Spleen (tissue), 11 donors: Measurements from ENCODE around the gene COL9A3. TPM values are rescaled to one million over a fixed set of nuclear protein-coding genes. Genes with fewer than 3 reads are reported as not detected.

Experiments
- DNase-seq: peaks from one replicate; pipeline ENCODE4 v3.0.0-alpha.2; 2020
- H3K27ac ChIP-seq, 8 donors: fragments of 200-600 bp; sonication (generic) in 7 of 8; 1 replicate in 4 of 8; 2 replicates in 4 of 8; pipeline versions ENCODE4 v1.5.0 to v1.8.0; 2016 to 2021; ENCODE audit warnings: inconsistent platforms in 4 of 8, mild to moderate bottlenecking in 4 of 8, moderate library complexity in 1 of 8
- H3K27me3 ChIP-seq, 7 donors: fragments of 200-600 bp; sonication (generic) in 6 of 7; replicated peaks in 1 of 7; 1 replicate in 4 of 7; 2 replicates in 3 of 7; pipeline versions ENCODE4 v1.5.0 to v1.8.0; 2016 to 2021; ENCODE audit warnings: inconsistent platforms in 3 of 7, mild to moderate bottlenecking in 1 of 7
- H3K36me3 ChIP-seq, 6 donors: fragments of 200-600 bp; sonication (generic) in 5 of 6; 1 replicate in 4 of 6; 2 replicates in 2 of 6; pipeline versions ENCODE4 v1.5.0 to v1.8.0; 2016 to 2021; ENCODE audit warnings: inconsistent platforms in 2 of 6
- H3K4me1 ChIP-seq, 6 donors: fragments of 200-600 bp; sonication (generic) in 5 of 6; 1 replicate in 3 of 6; 2 replicates in 3 of 6; pipeline versions ENCODE4 v1.5.0 to v1.8.0; 2016 to 2021; ENCODE audit warnings: inconsistent platforms in 3 of 6
- H3K4me3 ChIP-seq, 8 donors: fragments of 200-600 bp; sonication (generic) in 7 of 8; 1 replicate in 4 of 8; 2 replicates in 4 of 8; pipeline versions ENCODE4 v1.5.0 to v1.8.0; 2016 to 2021; ENCODE audit warnings: inconsistent platforms in 4 of 8, mild to moderate bottlenecking in 4 of 8, moderate library complexity in 2 of 8
- H3K9me3 ChIP-seq, 8 donors: fragments of 200-600 bp; sonication (generic) in 7 of 8; 1 replicate in 4 of 8; 2 replicates in 4 of 8; pipeline versions ENCODE4 v1.5.0 to v1.8.0; 2016 to 2021; ENCODE audit warnings: inconsistent platforms in 4 of 8
- CTCF ChIP-seq, 11 experiments: fragments of 200-600 bp in 7 of 11; fragments of 450-650 bp in 4 of 11; sonication (generic) in 4 of 11; IDR thresholded peaks in 8 of 11; conservative IDR thresholded peaks in 3 of 11; 1 replicate in 7 of 11; 2 replicates in 4 of 11; pipeline versions ENCODE4 v1.4.0 to v1.8.0; 2016 to 2021; ENCODE audit warnings: antibody characterized with exemption in 11 of 11, inconsistent platforms in 4 of 11, mild to moderate bottlenecking in 1 of 11
- POLR2A ChIP-seq, 3 donors: fragments of 450-650 bp; IDR thresholded peaks; one replicate each; pipeline ENCODE4 v1.5.1; 2017; ENCODE audit warnings: antibody characterized with exemption in 3 of 3, mild to moderate bottlenecking in 1 of 3
- POLR2AphosphoS5 ChIP-seq, 3 donors: sonication (generic); formaldehyde crosslinking; IDR thresholded peaks; one replicate each; pipeline ENCODE4 v1.5.1; 2017; ENCODE audit warnings: antibody characterized with exemption in 3 of 3
- WGBS, 5 donors: extraction: QIAGEN DNeasy Blood & Tissue Kit in 3 of 5; methylation state at CpG; one replicate each; pipeline versions ENCODE4 v1.1.5 to v1.1.7; 2013 to 2018; 5-methylcytosine and 5-hydroxymethylcytosine counted together
- intact Hi-C: fragments of 100-400 bp; cut with DNase I; formaldehyde crosslinking; loops from one replicate; pipeline ENCODE4 v1.15.0; 2023; ENCODE audit warnings: low total_unique reads
- polyA plus RNA-seq, 3 donors: library from polyadenylated mRNA; stranded (reverse); fragments of 200-250 nt; gene quantifications; one replicate each; pipeline ENCODE4 v1.2.1, GENCODE V29; 2013
- total RNA-seq, 7 donors: library from RNA; depleted of rRNA in 3 of 7; stranded (reverse); fragments of >200 nt in 3 of 7; fragmentation: NEBNext Ultra II Directional in 4 of 7; extraction: Animal tissue kit (Norgen Biotek cat#: 25700) in 4 of 7; gene quantifications; one replicate each; pipeline versions ENCODE4 v1.1.0 to v1.2.1, GENCODE V29; 2016 to 2021
- donor health status: healthy with polysubstance abuse.
- donor health status: DM: no; HTN: no; CAD: no; lungs with moderate emphysema.
- donor health status: DM: no; HTN: no; CAD: no.
- donor health status: Bipolar disorder and iron deficiency.
- donor health status: healthy.
- donor health status: DM: no; HTN: no; CAD: no.
- donor health status: DM: yes; HTN: yes; CAD: no.

The COL9A3 gene
- total and polyA plus RNA-seq, 10 donors: 1.2 to 16.7 (median 11.1) TPM

GRCh38 chr20:62887152-62887859, 70.5 kb downstream of the COL9A3 start:
- no peak for DNase-seq

DNA sequence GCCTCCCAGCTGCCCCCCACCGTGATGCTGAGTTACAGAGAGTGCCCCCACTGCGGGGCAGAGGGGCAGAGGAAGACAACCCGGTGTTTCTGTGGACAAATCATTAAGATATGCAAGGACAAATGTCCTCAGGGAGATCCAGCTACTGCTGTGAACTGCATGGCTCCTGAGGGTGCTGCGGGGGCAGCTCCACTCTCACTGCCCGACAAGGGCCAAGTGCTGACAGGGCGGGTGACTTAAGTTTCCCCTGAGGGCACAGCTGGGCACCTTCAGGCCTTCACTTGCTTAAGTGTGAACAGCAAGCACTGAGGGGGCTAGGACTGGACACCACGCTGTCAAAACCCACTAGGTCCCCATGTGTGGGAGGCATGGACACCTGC, 71.0 kb downstream of the COL9A3 start:
- no peak for TF ChIP-seq CTCF (IDR thresholded peaks at IDR 0.05 in 8 of 11, conservative IDR thresholded peaks at IDR 0.05 in 3 of 11)
- TF ChIP-seq POLR2A (IDR thresholded peaks at IDR 0.05): no peak
- TF ChIP-seq POLR2AphosphoS5 (IDR thresholded peaks at IDR 0.05): no peak
- Histone ChIP-seq H3K36me3 (peaks cover 13 to 78% (median 73%) of the 10 kb centered on the region in 6 donors), H3K4me3 (no peak overlapping the region), H3K4me1 (peaks cover 0 to 17% (median 0%) of the 10 kb centered on the region in 6 donors), H3K9me3 (no peaks in the 10 kb centered on the region), H3K27me3 (no peaks in the 10 kb centered on the region), H3K27ac (peak overlapping the region in 2 of 8 donors; percentile 37 to 39)
- intact Hi-C loops: no loop called here
- 67 to 91% (median 88%) methylated on average over 4 to 7 of the region's 7 CpGs for WGBS, 5 donors
- no peak for DNase-seq

More at GRCh38 chr20:62887152-62887859, 70.5 kb downstream of the COL9A3 start:
- TF ChIP-seq CTCF (IDR thresholded peaks at IDR 0.05 in 8 of 11, conservative IDR thresholded peaks at IDR 0.05 in 3 of 11): no peak
- no peak for TF ChIP-seq POLR2A (IDR thresholded peaks at IDR 0.05)
- TF ChIP-seq POLR2AphosphoS5 (IDR thresholded peaks at IDR 0.05): peak; percentile 25 to 56 (median 39)
- intact Hi-C loops: no loop called here
- H3K4me1 ChIP-seq: peaks cover 0 to 17% (median 0%) of the 10 kb centered on the region in 6 donors
- WGBS, 5 donors: 61 to 78% (median 62%) methylated on average over 12 to 13 of the region's 13 CpGs
- no peaks in the 10 kb centered on the region for H3K27me3 ChIP-seq
- no peak overlapping the region for H3K4me3 ChIP-seq
- H3K9me3 ChIP-seq: no peaks in the 10 kb centered on the region
- peaks cover 13 to 75% (median 67%) of the 10 kb centered on the region in 6 donors for H3K36me3 ChIP-seq
- peak overlapping the region in 3 of 8 donors; percentile 37 to 48 (median 39) for H3K27ac ChIP-seq

- TF ChIP-seq CTCF (IDR thresholded peaks at IDR 0.05 in 8 of 11, conservative IDR thresholded peaks at IDR 0.05 in 3 of 11) (no peak), POLR2AphosphoS5 (IDR thresholded peaks at IDR 0.05) (peak; percentile 2 to 25 (median 24))
- no peak for DNase-seq
- intact Hi-C loops: no loop called here
- Histone ChIP-seq H3K4me1 (peaks cover 0 to 17% (median 0%) of the 10 kb centered on the region in 6 donors), H3K27ac (no peak overlapping the region), H3K4me3 (no peak overlapping the region), H3K27me3 (no peaks in the 10 kb centered on the region), H3K36me3 (peaks cover 13 to 83% (median 78%) of the 10 kb centered on the region in 6 donors), H3K9me3 (no peaks in the 10 kb centered on the region)
- 95 to 99% (median 96%) methylated on average over 12 to 16 of the region's 16 CpGs for WGBS, 5 donors
Observed at GRCh38 chr20:62888406-62888805, 71.6 kb downstream of the COL9A3 start.

DNA sequence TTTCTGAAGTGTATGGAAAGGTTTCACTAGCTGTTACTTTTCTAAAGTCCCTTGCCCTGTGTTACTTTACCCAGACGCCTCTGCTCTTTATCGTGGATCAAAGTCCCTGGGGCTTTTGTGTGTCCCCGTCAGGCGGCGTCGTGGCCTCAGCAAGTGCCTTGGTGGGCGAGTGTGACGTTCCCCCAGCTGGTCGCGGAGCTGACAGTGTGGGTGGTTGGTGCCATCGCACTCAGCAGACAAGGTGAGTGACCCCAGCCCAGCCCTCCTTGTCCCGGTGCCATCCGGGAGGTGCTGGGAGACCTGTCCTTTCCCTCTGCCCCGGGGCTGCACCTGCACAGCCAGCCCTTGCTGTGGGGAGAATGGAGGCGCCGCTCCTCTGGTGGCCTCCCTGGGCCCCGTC, 72.1 kb downstream of the COL9A3 start:
- intact Hi-C loops: no loop called here
- TF ChIP-seq POLR2AphosphoS5 (IDR thresholded peaks at IDR 0.05): peak in 1 of 3 donors; percentile 59
- no peak for TF ChIP-seq CTCF (IDR thresholded peaks at IDR 0.05 in 8 of 11, conservative IDR thresholded peaks at IDR 0.05 in 3 of 11)
- DNase-seq: no peak
- Histone ChIP-seq H3K36me3 (peaks cover 13 to 88% (median 83%) of the 10 kb centered on the region in 6 donors), H3K27ac (no peak overlapping the region), H3K4me3 (no peak overlapping the region), H3K27me3 (no peaks in the 10 kb centered on the region), H3K4me1 (peaks cover 0 to 17% (median 0%) of the 10 kb centered on the region in 6 donors), H3K9me3 (no peaks in the 10 kb centered on the region)
- 92 to 97% (median 94%) methylated on average over 17 of the region's 17 CpGs for WGBS, 5 donors
